Measurements from ENCODE around the gene ALDH6A1. TPM values are rescaled to one million over a fixed set of nuclear protein-coding genes. Genes with fewer than 3 reads are reported as not detected.

Gene ALDH6A1
- total and polyA plus RNA-seq, 2 of the 8 experiments (the other 6 are each of a cell fraction or from before 2014, with no cell fraction given): 12.1 to 28.7 TPM

DNA sequence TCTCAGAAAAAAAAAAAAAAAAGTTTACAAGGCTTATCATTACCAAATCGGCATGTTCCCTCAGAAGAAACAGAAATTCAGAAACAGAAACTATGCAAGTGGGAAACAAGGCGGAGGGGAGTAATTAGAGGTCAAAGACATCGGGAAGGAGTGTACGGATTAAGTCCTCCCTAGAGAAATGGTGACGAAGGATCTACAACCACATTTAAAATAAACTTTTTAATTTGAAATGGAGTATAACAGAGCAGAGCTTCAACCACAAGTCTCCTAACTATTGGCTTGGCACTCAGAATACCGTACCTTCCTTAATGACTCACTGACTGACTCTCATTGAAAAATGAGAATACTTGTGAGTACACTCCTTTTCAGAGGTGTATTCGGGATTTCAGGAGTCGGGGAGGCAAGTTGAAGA, 66.1 kb downstream of the ALDH6A1 start (continued):
- TF ChIP-seq SP1 (IDR thresholded peaks at IDR 0.05; ENCODE audit: low read depth, low read length): no peak
- TF ChIP-seq, protein P1, sequence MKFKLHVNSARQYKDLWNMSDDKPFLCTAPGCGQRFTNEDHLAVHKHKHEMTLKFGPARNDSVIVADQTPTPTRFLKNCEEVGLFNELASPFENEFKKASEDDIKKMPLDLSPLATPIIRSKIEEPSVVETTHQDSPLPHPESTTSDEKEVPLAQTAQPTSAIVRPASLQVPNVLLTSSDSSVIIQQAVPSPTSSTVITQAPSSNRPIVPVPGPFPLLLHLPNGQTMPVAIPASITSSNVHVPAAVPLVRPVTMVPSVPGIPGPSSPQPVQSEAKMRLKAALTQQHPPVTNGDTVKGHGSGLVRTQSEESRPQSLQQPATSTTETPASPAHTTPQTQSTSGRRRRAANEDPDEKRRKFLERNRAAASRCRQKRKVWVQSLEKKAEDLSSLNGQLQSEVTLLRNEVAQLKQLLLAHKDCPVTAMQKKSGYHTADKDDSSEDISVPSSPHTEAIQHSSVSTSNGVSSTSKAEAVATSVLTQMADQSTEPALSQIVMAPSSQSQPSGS (IDR thresholded peaks at IDR 0.05; ENCODE audit: low read length): no peak
